ENCODE data around the gene NKD1. TPM values are rescaled to one million over a fixed set of nuclear protein-coding genes. Genes with fewer than 3 reads are reported as not detected.

The NKD1 gene
- total RNA-seq, 1 donor from 2014 or later = 1.9 TPM

GRCh38 chr16:50538411-50539052, 9.7 kb upstream of the NKD1 start:
- ATAC-seq = no peak

- ATAC-seq = no peak
Observed at GRCh38 chr16:50539053-50539695, 9.0 kb upstream of the NKD1 start.

- no peak for ATAC-seq
Observed at GRCh38 chr16:50539822-50540710, 8.1 kb upstream of the NKD1 start.

- no peak for ATAC-seq
Observed at GRCh38 chr16:50540711-50541007, 7.5 kb upstream of the NKD1 start.

GRCh38 chr16:50542703-50543102, 5.5 kb upstream of the NKD1 start:
- no peak for ATAC-seq

GRCh38 chr16:50546125-50546524, 2.1 kb upstream of the NKD1 start:
- ATAC-seq = no peak

- ATAC-seq = peak; percentile 35
Observed at GRCh38 chr16:50547340-50548124, 664 bp upstream of the NKD1 start.

GRCh38 chr16:50548909-50549560, 839 bp downstream of the NKD1 start:
- ATAC-seq = peak; percentile 6

- ATAC-seq = no peak
Observed at GRCh38 chr16:50549561-50549915, 1.3 kb downstream of the NKD1 start.

- ATAC-seq = no peak
Observed at GRCh38 chr16:50550035-50550434, 1.8 kb downstream of the NKD1 start.

- no peak for ATAC-seq
Observed at GRCh38 chr16:50550866-50551641, 2.9 kb downstream of the NKD1 start.

GRCh38 chr16:50552476-50553101, 4.4 kb downstream of the NKD1 start:
- no peak for ATAC-seq

GRCh38 chr16:50553182-50553710, 5.0 kb downstream of the NKD1 start:
- ATAC-seq = no peak

GRCh38 chr16:50553731-50554360, 5.7 kb downstream of the NKD1 start:
- no peak for ATAC-seq

GRCh38 chr16:50555269-50555875, 7.2 kb downstream of the NKD1 start:
- no peak for ATAC-seq

GRCh38 chr16:50555952-50556673, 7.9 kb downstream of the NKD1 start:
- peak; percentile 47 for ATAC-seq

- no peak for ATAC-seq
Observed at GRCh38 chr16:50557046-50557445, 8.8 kb downstream of the NKD1 start.

GRCh38 chr16:50558913-50559312, 10.7 kb downstream of the NKD1 start:
- no peak for ATAC-seq

- ATAC-seq = no peak
Observed at GRCh38 chr16:50559342-50559741, 11.1 kb downstream of the NKD1 start.
